MM.1S (cell line): Measurements from ENCODE around the gene RFC2.

Experiments used
- EZH2 ChIP-seq: fragments of 300-600 bp; sonication (generic); optimal IDR thresholded peaks from 2 replicates; pipeline ENCODE3; 2017; ENCODE audit warnings: low read depth, mild to moderate bottlenecking, antibody characterized with exemption, low read length, mixed read lengths
- TF ChIP-seq, protein P1 (sequence below): fragments of 300-600 bp; sonication (generic); IDR thresholded peaks from 2 replicates; pipeline ENCODE4 v1.5.1; 2016; ENCODE audit warnings: antibody characterized with exemption, low read length, mixed read lengths

DNA sequence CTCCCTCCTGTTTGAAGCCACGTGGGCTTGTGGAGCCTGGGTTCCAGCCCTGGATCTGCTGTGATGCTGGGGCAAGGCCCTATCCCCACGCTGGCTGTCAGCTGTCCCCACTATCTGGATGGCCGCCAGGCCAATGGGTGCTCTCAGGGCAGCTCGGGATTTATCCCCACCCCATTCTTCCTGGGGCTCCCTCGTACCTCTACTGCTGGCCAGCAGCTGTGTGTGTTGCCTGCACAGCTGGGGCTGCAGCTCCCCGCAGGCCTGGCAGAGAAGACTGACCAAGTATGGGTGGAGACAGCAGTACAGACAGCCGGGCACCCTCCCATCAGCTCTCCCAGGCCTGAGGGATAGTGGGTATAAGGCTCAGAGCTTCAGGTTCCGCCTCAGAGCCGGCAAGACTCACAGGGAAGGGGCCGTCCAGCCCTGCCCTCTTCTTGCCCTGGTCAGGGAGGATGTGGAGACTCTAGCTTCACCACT is 48.6 kb upstream of the RFC2 start:
- TF ChIP-seq, protein P1, sequence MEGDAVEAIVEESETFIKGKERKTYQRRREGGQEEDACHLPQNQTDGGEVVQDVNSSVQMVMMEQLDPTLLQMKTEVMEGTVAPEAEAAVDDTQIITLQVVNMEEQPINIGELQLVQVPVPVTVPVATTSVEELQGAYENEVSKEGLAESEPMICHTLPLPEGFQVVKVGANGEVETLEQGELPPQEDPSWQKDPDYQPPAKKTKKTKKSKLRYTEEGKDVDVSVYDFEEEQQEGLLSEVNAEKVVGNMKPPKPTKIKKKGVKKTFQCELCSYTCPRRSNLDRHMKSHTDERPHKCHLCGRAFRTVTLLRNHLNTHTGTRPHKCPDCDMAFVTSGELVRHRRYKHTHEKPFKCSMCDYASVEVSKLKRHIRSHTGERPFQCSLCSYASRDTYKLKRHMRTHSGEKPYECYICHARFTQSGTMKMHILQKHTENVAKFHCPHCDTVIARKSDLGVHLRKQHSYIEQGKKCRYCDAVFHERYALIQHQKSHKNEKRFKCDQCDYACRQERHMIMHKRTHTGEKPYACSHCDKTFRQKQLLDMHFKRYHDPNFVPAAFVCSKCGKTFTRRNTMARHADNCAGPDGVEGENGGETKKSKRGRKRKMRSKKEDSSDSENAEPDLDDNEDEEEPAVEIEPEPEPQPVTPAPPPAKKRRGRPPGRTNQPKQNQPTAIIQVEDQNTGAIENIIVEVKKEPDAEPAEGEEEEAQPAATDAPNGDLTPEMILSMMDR = no peak
- TF ChIP-seq EZH2 = no peak
